ENCODE measurements around the gene FGF2. TPM values are rescaled to one million over a fixed set of nuclear protein-coding genes. Genes with fewer than 3 reads are reported as not detected.

FGF2 gene
- total and polyA plus RNA-seq, 2 experiments from 2014 or later: 3.2 to 3.4 TPM

DNA sequence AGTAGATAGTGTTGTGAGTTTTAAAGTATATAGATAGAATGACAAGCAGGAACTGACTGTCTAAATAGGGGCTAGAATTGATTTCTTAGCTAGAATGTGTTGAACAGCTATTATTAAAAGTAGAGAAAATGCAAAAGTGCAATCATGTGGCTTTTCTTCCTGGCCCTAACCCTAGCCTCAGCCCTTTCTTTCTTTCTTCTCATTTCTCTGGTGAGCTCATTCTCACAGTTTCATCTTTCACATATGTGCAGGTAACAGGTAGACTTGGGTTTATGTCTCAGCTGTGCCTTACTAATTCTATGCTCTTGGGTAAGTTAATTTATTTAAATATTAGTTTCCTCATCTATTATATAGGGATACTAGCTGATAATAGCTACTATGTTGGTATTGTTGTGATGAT lies 24.9 kb downstream of the FGF2 start:
- Histone ChIP-seq H3K36me3 (no peaks in the 10 kb centered on the region), H3K9me3 (ENCODE audit: low read depth) (no peaks in the 10 kb centered on the region), H3K27me3 (no peaks in the 10 kb centered on the region), H3K27ac (no peak overlapping the region), H3K4me1 (ENCODE audit: low read depth) (no peaks in the 10 kb centered on the region), H3K4me3 (no peak overlapping the region)
- DNase-seq (ENCODE audit: low read depth in 1 of 2, low spot score in 1 of 2): no peak
- TF ChIP-seq, protein P1, sequence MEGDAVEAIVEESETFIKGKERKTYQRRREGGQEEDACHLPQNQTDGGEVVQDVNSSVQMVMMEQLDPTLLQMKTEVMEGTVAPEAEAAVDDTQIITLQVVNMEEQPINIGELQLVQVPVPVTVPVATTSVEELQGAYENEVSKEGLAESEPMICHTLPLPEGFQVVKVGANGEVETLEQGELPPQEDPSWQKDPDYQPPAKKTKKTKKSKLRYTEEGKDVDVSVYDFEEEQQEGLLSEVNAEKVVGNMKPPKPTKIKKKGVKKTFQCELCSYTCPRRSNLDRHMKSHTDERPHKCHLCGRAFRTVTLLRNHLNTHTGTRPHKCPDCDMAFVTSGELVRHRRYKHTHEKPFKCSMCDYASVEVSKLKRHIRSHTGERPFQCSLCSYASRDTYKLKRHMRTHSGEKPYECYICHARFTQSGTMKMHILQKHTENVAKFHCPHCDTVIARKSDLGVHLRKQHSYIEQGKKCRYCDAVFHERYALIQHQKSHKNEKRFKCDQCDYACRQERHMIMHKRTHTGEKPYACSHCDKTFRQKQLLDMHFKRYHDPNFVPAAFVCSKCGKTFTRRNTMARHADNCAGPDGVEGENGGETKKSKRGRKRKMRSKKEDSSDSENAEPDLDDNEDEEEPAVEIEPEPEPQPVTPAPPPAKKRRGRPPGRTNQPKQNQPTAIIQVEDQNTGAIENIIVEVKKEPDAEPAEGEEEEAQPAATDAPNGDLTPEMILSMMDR (IDR thresholded peaks at IDR 0.05; ENCODE audit: low read depth, low read length): no peak

GRCh38 chr4:122854447-122855352 lies 28.1 kb downstream of the FGF2 start:
- Histone ChIP-seq H3K27me3 (no peaks in the 10 kb centered on the region), H3K9me3 (ENCODE audit: low read depth) (no peaks in the 10 kb centered on the region), H3K36me3 (no peaks in the 10 kb centered on the region), H3K4me1 (ENCODE audit: low read depth) (no peaks in the 10 kb centered on the region), H3K4me3 (no peak overlapping the region), H3K27ac (no peak overlapping the region)
- TF ChIP-seq, protein P1 (IDR thresholded peaks at IDR 0.05; ENCODE audit: low read depth, low read length): no peak
- DNase-seq (ENCODE audit: low read depth in 1 of 2, low spot score in 1 of 2): peak in 1 of 2 donors; percentile 37

DNA sequence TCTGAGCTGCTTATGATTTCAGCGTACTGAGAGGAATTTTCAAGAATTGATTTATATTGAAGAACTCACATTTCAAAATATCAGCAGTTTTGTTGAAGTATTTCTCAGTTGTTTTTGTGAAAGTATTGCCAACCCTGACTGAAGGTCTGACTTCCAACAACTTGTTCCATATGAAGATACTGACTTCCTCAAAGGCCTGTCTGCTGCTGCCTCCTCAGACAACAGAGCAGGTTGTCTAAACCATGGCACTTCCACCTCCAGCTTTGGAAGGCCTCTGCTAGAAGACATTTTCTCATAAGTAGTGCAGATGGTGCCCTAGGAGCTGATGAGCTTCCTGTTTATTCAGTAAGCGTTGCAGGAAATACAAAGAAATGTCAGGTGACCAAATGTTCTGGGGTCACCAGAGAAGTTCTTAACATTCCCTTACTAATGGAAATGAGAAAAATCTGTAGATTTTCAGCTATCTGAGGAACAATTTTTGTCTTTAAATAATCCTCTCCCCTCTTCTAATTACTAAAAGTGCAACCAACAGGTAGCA lies 28.8 kb downstream of the FGF2 start:
- Histone ChIP-seq H3K4me3 (no peak overlapping the region), H3K27me3 (no peaks in the 10 kb centered on the region), H3K9me3 (ENCODE audit: low read depth) (no peaks in the 10 kb centered on the region), H3K27ac (no peak overlapping the region), H3K4me1 (ENCODE audit: low read depth) (no peaks in the 10 kb centered on the region), H3K36me3 (no peaks in the 10 kb centered on the region)
- TF ChIP-seq, protein P1 (IDR thresholded peaks at IDR 0.05; ENCODE audit: low read depth, low read length): no peak
- no peak for DNase-seq (ENCODE audit: low read depth in 1 of 2, low spot score in 1 of 2)

DNA sequence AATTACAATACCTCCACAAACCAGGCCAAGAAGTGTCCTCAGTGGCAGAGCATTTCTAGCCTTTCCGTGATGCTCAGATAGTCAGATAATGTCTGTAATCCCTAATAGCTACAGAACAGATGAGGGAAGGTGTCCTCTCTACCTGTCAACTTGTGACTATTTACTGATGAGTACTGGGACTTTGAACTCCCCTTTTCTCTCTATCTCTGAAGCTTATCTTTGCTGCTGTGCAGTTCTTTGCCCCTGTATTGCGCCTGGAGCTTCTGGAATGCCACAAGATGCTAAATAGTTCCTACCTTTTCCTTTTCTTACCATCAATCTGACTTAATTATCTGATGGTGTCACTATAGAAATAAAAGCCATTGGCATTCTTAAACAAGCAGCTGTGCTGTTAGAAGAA lies 30.5 kb downstream of the FGF2 start:
- H3K27ac ChIP-seq: no peak overlapping the region
- no peaks in the 10 kb centered on the region for H3K9me3 ChIP-seq (ENCODE audit: low read depth)
- no peaks in the 10 kb centered on the region for H3K27me3 ChIP-seq
- no peaks in the 10 kb centered on the region for H3K36me3 ChIP-seq
- H3K4me1 ChIP-seq (ENCODE audit: low read depth): no peaks in the 10 kb centered on the region
- no peak overlapping the region for H3K4me3 ChIP-seq
- TF ChIP-seq, protein P1 (IDR thresholded peaks at IDR 0.05; ENCODE audit: low read depth, low read length): no peak
- DNase-seq (ENCODE audit: low read depth in 1 of 2, low spot score in 1 of 2): no peak

DNA sequence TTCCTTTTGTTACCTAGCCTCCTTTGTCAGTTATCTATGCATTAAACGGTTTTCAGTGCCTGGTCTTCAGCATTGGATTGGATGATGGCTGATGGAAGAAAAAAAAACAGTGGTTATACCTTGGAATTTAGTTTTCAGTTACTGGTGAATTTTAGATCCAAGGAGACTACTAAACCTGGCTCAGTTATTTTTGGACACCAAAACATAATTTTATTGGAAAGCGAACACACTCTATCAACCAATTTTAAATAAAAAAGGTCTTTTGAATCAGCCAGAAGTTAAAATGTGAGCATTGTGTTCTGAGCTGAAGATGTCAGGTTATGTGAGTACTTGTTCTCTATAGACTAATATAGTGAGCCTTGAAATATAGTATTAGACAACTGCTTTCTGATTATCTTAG lies 32.1 kb downstream of the FGF2 start:
- Histone ChIP-seq H3K4me1 (ENCODE audit: low read depth) (no peaks in the 10 kb centered on the region), H3K27me3 (no peaks in the 10 kb centered on the region), H3K27ac (no peak overlapping the region), H3K36me3 (no peaks in the 10 kb centered on the region), H3K4me3 (no peak overlapping the region), H3K9me3 (ENCODE audit: low read depth) (no peaks in the 10 kb centered on the region)
- TF ChIP-seq, protein P1 (IDR thresholded peaks at IDR 0.05; ENCODE audit: low read depth, low read length): no peak
- DNase-seq (ENCODE audit: low read depth in 1 of 2, low spot score in 1 of 2): no peak
